ENCODE results near the gene CDPF1.
"Not testable (repeated sequence)": the region's sequence is repeated elsewhere in the genome, so short reads cannot be mapped to it uniquely, and the experiment has no call there.

The CDPF1 gene

GRCh38 chr22:46281866-46282678 lies 32.0 kb upstream of the CDPF1 start:
- no peak for DNase-seq

GRCh38 chr22:46280999-46281623 lies 31.0 kb upstream of the CDPF1 start:
- no peak for DNase-seq

GRCh38 chr22:46280063-46280817 lies 30.1 kb upstream of the CDPF1 start:
- no peak for DNase-seq

GRCh38 chr22:46278656-46279645 lies 28.9 kb upstream of the CDPF1 start:
- no peak for DNase-seq

- DNase-seq = no peak
These were observed 26.5 kb upstream of the CDPF1 start for GRCh38 chr22:46276563-46276962.

GRCh38 chr22:46275455-46276122 lies 25.5 kb upstream of the CDPF1 start:
- DNase-seq = no peak

- DNase-seq = no peak
These were observed 24.3 kb upstream of the CDPF1 start for GRCh38 chr22:46274381-46274780.

- DNase-seq = no peak
These were observed 23.5 kb upstream of the CDPF1 start for GRCh38 chr22:46273432-46274148.

- no peak for DNase-seq
These were observed 22.8 kb upstream of the CDPF1 start for GRCh38 chr22:46272762-46273431.

- no peak for DNase-seq
These were observed 22.1 kb upstream of the CDPF1 start for GRCh38 chr22:46272196-46272595.

GRCh38 chr22:46269564-46269963 lies 19.5 kb upstream of the CDPF1 start:
- no peak for DNase-seq

GRCh38 chr22:46267431-46268279 lies 17.6 kb upstream of the CDPF1 start, which contains the start of gene TTC38:
Gene TTC38 (plus strand): TSS chr22:46268008. CDS start chr22:46268040, 32 bp downstream.
- no peak for DNase-seq

- not testable (repeated sequence) for DNase-seq
These were observed 15.5 kb upstream of the CDPF1 start for GRCh38 chr22:46265627-46266026.

- not testable (repeated sequence) for DNase-seq
These were observed 14.4 kb upstream of the CDPF1 start for GRCh38 chr22:46264520-46264919.

- DNase-seq = no peak
These were observed 13.1 kb upstream of the CDPF1 start, which contains the start of gene PKDREJ for GRCh38 chr22:46263216-46263590. Gene PKDREJ (minus strand): TSS chr22:46263343. CDS start chr22:46263322, 21 bp downstream.

GRCh38 chr22:46262449-46263215 lies 12.5 kb upstream of the CDPF1 start:
- no peak for DNase-seq

GRCh38 chr22:46260038-46260437 lies 9.9 kb upstream of the CDPF1 start:
- DNase-seq = no peak

- no peak for DNase-seq
These were observed 9.3 kb upstream of the CDPF1 start for GRCh38 chr22:46259374-46259773.

All from NCI-H1436 treated with DMSO at 0.1 percent for 48 hours (cell line).